GM21381 (cell line): ENCODE results near the gene THRB.

ENCODE experiments used
- ATAC-seq: cut with Tn5 transposase; IDR thresholded peaks from one replicate; pipeline ENCODE4 v1.9.1; 2021; ENCODE audit warnings: mild to moderate bottlenecking, moderate library complexity; ENCODE audit not compliant: unreplicated experiment

The THRB gene

GRCh38 chr3:24278543-24278942 lies 216.1 kb downstream of the THRB start:
- ATAC-seq, result no peak

DNA sequence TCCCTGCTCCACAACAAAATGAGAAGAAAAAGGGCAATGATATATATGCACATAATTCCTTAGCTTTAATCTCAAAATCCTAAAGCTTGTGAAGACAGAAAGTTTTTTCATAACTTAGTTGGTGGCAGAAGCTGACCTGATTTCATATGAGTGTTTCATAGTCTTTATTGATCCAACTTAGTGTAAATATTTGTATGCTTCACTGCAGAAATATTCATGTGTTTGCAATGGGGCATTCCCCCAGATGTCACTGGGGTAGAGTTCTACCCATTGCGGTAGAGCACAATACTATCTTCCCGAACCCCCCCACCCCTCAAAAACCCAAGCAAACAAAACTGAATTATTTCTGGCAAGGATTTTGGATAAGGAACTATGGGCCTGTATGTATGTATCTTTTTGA lies 221.2 kb downstream of the THRB start:
- ATAC-seq, result no peak

- no peak for ATAC-seq
These were observed 221.8 kb downstream of the THRB start for GRCh38 chr3:24272875-24273274.

GRCh38 chr3:24272408-24272807 lies 222.2 kb downstream of the THRB start:
- ATAC-seq, result no peak

DNA sequence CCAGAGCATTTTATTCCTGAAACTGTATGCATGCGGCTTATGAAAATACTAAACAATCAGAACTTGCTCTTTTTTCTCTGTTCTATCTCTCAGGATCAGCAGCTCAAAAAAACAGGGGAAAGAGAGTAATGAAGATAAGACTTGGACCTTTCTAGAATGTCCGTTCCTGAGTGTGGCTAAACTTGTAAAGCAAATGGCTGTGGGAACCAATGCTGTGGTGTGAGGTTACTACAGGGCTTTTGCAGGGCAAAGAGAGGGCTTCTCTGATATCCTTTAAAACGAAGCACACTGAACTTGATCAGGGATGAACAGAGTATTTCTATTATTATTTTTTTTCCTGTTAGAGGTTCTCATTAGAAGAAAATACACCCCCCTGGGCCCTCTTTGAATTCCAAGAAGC lies 223.4 kb downstream of the THRB start:
- ATAC-seq, result no peak

GRCh38 chr3:24270744-24271143 lies 223.9 kb downstream of the THRB start:
- no peak for ATAC-seq

GRCh38 chr3:24270204-24270691 lies 224.4 kb downstream of the THRB start:
- ATAC-seq, result no peak

- ATAC-seq, result peak; percentile 79
These were observed 229.9 kb downstream of the THRB start for GRCh38 chr3:24264748-24265158.

DNA sequence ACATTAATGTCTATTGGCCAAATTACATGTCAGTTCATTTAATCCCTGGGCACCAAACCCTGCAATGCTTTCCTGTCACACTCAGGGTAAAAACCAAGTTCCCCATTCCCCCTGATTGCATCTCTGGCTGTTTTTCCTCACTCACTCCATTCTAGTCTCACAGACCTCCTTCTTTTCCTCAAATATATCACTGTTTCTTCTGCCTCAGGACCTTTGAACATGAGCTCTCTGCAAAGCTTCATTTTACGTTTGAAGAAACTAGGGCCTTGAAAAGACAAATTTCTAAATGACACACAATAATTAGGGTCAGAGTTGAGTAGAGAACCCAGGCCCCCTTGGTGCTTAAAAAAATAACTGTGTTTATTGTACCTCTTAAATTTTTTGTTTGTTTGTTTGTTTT lies 230.6 kb downstream of the THRB start:
- no peak for ATAC-seq

GRCh38 chr3:24263069-24263668 lies 231.5 kb downstream of the THRB start:
- no peak for ATAC-seq

- no peak for ATAC-seq
These were observed 233.1 kb downstream of the THRB start for GRCh38 chr3:24261521-24261920.

DNA sequence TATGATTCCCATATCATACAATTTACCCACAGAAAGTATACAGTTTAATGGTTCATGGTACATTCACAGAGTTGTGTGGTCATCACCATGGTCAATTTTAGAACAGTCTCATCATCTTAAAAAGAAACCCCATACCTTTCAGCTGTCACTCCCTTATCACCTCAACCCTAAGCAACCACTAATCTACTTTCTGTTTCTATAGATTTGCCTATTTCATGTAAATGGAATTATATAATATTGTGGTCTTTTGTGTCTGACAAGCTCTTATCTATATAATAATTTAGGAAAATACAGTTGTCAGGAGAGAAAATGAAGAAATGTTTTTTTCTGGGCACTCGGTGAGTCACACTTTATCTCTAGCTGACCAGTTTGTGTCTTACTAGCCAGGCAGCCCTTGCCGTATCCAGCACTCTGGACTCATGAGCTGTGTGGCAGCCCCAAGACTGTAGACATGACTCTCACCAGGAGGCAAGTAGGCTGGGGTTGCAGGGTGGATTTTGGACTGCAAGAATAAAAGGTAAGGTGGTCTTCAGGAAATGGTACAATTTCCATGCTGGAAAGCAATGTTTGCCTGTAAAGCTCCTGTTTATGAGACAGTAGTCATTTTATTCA lies 234.6 kb downstream of the THRB start:
- no peak for ATAC-seq

DNA sequence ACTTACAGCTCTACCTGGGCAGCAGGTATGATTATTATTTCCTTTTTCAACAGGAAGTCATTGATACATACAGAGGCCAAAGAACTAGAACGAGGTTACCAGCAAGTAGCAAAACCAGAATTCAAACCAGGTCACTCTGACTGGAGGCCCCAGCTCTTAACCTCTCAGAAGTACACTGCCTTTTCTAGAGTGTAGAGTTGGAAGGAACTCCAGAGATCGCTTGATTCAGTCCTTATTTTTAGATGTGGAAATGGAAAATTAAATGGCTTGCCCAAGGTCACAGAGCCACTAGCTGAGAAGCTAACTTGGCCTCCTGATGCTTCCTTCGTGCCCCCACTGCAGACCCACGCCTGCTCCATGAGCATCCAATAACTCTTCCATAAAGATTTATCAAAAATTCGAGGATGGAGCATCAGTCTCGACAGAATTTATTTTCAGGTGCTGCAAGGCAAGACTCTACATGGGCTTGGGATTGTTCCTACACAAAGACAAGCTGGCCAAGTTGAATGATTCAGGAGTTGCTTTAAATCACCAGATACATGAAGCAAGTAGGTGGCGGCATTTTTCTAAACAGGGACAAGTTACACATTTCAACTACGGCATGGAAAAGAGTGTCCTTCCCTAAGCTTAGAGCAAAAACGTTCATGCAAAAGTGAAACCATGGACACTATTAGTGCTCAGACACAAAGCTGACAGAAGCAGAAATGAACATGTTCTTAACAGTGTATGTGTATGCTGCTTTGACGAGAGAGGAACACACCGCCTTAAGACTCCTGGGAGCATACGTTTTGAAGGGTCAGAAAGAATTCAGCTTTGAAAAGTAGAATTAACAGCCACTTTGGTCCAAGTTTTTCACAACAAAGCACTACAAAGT lies 235.7 kb downstream of the THRB start:
- no peak for ATAC-seq

DNA sequence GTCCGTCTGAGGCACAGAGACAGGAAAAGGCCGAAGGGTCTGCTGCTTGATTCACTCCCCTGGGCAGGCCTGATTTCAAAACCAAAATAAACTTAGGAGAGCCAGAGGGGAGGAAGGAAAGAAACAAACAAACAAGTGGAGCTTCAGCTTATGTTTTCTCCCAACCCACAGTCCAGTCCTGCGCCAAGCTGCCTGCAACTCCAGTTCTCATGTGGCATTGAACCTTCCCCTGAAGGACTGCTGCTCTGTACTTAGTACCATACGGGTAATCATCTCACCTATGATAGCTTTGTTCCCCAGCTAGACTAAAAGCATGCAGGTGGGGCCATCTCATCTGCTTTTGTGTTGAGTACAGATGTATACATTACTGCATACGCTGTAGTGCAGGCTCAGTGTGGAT lies 236.4 kb downstream of the THRB start:
- ATAC-seq, result no peak

GRCh38 chr3:24255414-24255813 lies 239.2 kb downstream of the THRB start:
- ATAC-seq, result no peak

DNA sequence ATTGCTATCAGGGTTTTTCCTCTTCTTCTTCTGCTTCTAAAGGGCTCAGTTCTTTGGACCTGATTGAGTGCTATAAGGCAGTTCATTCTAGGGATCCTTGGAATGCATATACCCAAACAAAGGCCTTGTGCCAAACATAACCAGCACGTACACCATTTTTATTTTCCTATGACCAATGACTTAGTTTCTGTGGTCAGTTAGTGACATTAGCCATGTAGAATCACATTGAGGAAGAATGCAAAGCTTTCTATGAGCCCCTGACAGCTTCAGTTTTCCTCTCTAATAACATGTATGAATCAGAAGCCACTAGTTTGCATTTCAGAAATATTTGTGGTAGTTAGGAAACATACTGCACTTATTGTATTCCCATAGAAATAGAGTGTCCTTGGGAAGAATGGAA lies 240.0 kb downstream of the THRB start:
- ATAC-seq, result no peak

DNA sequence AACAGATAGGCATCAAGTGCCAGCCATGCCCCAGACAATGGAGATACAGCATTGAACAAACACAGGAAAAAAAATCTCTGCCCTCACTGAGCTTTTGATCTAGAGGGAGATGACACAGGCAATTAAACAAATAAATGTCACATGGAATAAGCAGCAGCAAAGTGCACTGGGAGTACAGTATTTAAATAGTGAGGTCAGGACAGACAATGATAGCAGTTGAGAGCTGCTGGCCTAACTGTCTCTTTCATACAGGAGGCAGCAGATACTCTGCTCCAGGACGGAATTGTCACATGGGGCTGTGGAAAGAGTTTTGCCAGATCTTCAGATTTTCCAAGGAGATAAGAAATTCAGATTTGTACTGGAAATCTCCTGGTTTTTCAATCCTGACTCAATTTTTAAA lies 241.3 kb downstream of the THRB start:
- no peak for ATAC-seq

DNA sequence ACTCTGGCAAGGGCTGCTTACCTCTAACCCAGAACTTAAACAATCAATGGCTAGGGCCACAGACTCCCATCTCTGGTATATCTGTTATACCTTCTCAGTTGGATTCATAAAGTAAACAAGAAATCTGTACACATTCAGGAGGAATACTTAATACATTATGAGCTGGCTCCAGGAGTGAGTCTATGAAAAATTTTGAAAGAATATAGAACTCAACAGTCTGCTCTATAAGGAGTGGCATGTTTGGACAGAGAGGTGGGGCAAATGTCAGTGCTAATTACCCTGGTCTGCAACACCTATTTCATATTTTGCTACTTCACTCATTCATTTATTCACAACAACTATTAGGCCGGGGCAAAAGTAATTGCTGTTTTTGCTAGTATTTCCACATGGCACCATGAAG lies 245.1 kb downstream of the THRB start:
- no peak for ATAC-seq

DNA sequence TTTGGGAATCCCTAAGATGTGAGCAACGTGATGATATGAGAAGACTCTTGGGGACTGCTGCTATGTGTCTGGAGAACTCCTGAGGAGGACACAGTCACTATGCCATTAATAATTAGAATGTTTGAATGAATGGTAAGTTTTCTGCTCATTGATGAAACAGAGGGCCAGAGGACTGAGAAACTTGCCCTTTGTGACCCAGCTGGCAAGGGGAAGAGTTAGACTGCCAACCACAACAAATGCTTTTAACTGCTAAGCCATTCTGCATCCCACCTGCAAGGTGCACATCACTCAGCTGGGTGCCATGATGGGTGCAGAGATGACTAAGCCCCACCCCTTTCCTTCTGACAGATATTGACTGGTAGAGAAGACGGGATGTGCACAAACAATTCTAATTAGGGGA lies 249.6 kb downstream of the THRB start:
- ATAC-seq, result no peak

GRCh38 chr3:24244491-24244890 lies 250.2 kb downstream of the THRB start:
- no peak for ATAC-seq

DNA sequence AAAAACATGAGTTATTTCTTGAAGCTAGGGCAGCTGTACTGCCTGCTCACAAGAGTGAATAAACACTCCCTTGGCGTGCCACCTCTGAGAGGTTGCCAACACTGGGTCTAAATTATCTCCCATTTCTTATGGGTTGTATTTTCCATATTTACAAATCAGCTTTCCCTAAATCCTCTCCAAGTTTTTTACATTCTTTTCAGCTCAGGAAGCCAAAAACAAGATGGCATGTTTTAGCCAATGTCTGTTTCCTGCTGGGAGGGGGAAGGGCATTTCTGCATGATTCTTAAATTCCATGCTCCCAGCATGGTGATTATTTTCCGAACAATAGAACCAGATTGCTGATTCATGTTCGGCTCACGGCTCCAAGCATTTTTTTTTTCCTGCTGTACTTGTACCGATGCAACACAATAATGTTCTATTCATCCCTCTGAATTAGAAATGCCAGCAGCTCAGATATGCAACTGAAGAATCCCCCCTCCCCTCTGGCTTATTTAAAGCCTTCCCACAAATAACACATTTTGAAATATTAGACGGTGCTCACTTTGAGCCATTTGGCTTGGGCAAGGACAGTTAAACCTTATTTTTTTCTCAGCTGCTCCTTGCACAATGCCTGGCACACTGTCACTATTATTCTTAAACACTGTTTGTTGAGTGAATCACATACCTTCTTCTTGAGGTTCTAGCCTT lies 252.5 kb downstream of the THRB start:
- no peak for ATAC-seq
